K562 (cell line): ENCODE results near the gene CAAP1. TPM values are rescaled to one million over a fixed set of nuclear protein-coding genes. Genes with fewer than 3 reads are reported as not detected.

Experiments used
- ATAC-seq: fragments of 200-7000 bp; cut with Tn5 transposase; 3 replicates; pipeline ENCODE4 v1.9.1; 2020; ENCODE audit warnings: moderate library complexity
- BruUV-seq: library from RNA; stranded (reverse); fragments of 400-500 nt; replicated peaks from 2 replicates; lab custom pipeline; 2021; lab: Mats Ljungman, UMichigan
- CTCF ChIA-PET: fragments of 300-600 bp; formaldehyde crosslinking; extraction: SDS; loops from one replicate; lab custom pipeline; 2021; ENCODE audit warnings: low intra/inter-chr PET ratio; lab: Yijun Ruan, JAX
- POLR2A ChIA-PET: fragments of 300-600, 350-650 bp; sonication (Branson Sonifier 250); formaldehyde crosslinking; extraction: SDS; loops from one replicate; lab custom pipeline; 2021; ENCODE audit warnings: antibody characterized with exemption, inconsistent platforms; lab: Yijun Ruan, JAX
- DNase-seq, 4 experiments: peaks; one replicate each; pipeline versions ENCODE4 v3.0.0 to v3.0.0-alpha.2; 2011 to 2018; ENCODE audit warnings: low spot score in 3 of 4, mixed read lengths in 3 of 4; ENCODE audit errors: extremely low read depth in 1 of 4
- FAIRE-seq: peaks from 2 replicates; lab custom pipeline; 2011; peaks lifted over from hg19 to GRCh38; lab: Jason Lieb, UNC
- H2AFZ ChIP-seq: 2 replicates; pipeline ENCODE4 v1.6.0; 2011; ENCODE audit warnings: low read depth, low read length, control low read depth, inconsistent platforms
- H3K27ac ChIP-seq: fragments of 200-600 bp; 3 replicates; pipeline ENCODE4 v1.8.0; 2011; ENCODE audit warnings: low read depth, mild to moderate bottlenecking, control low read depth, inconsistent platforms, low read length, moderate library complexity, mixed read lengths; ENCODE audit errors: extremely low read depth
- H3K27me3 ChIP-seq, 2 experiments: fragments of 300-600 bp in 1 of 2; 2 replicates in 1 of 2; 3 replicates in 1 of 2; pipeline versions ENCODE4 v1.6.0 to v1.8.0; 2011; ENCODE audit warnings: inconsistent platforms in 2 of 2, low read length in 2 of 2, mild to moderate bottlenecking in 1 of 2, mixed read lengths in 1 of 2, moderate library complexity in 1 of 2; ENCODE audit not compliant: control insufficient read depth in 2 of 2, insufficient read depth in 2 of 2
- H3K36me3 ChIP-seq: fragments of 300-600 bp; 3 replicates; pipeline ENCODE4 v1.8.0; 2011; ENCODE audit warnings: mild to moderate bottlenecking, low read length, inconsistent platforms; ENCODE audit not compliant: control insufficient read depth, insufficient read depth
- H3K4me1 ChIP-seq, 2 experiments: fragments of 200-600 bp in 1 of 2; replicated peaks in 1 of 2; 2 replicates in 1 of 2; 3 replicates in 1 of 2; pipeline versions ENCODE4 v1.5.1 to v1.8.0; 2011; ENCODE audit warnings: inconsistent platforms in 2 of 2, low read length in 2 of 2, mild to moderate bottlenecking in 1 of 2, mixed read lengths in 1 of 2, moderate library complexity in 1 of 2; ENCODE audit not compliant: control insufficient read depth in 2 of 2, insufficient read depth in 2 of 2
- H3K4me2 ChIP-seq: 2 replicates; pipeline ENCODE4 v1.6.1; 2011; ENCODE audit warnings: low read length, control low read depth, inconsistent platforms, mixed read lengths; ENCODE audit not compliant: insufficient read depth
- H3K4me3 ChIP-seq: fragments of 200-600 bp; sonication (generic), shearing (Covaris generic); 2 replicates; pipeline ENCODE4 v1.5.1; 2016; ENCODE audit warnings: control low read depth, inconsistent platforms
- H3K79me2 ChIP-seq: fragments of 200-600 bp; 3 replicates; pipeline ENCODE4 v1.8.0; 2011; ENCODE audit warnings: low read length, inconsistent platforms; ENCODE audit not compliant: control insufficient read depth, insufficient read depth
- H3K9ac ChIP-seq, 2 experiments: 2 replicates each; pipeline versions ENCODE4 v1.6.0 to v1.6.1; 2011; ENCODE audit warnings: low read depth in 2 of 2, low read length in 2 of 2, control low read depth in 1 of 2, inconsistent platforms in 1 of 2, mild to moderate bottlenecking in 1 of 2, mixed read lengths in 1 of 2; ENCODE audit not compliant: insufficient read depth in 1 of 2
- H3K9me1 ChIP-seq: one replicate; pipeline ENCODE4 v1.6.0; 2011; ENCODE audit warnings: inconsistent platforms, mild to moderate bottlenecking, low read length, moderate library complexity; ENCODE audit not compliant: control insufficient read depth, insufficient read depth
- H3K9me3 ChIP-seq: replicated peaks from 2 replicates; pipeline ENCODE4 v1.5.1; 2011; ENCODE audit warnings: low read depth, low read length, inconsistent platforms; ENCODE audit not compliant: control insufficient read depth, insufficient read depth
- H4K20me1 ChIP-seq: replicated peaks from 2 replicates; pipeline ENCODE4 v1.6.1; 2011; ENCODE audit warnings: low read length, inconsistent platforms, mixed read lengths; ENCODE audit not compliant: control insufficient read depth, insufficient read depth
- HIVEP1 ChIP-seq: fragments of 250-450 bp; sonication (Bioruptor Pico); IDR thresholded peaks from 2 replicates; pipeline ENCODE4 v1.4.0; 2020; ENCODE audit warnings: mild to moderate bottlenecking
- MAFG ChIP-seq: fragments of 450-650 bp; conservative IDR thresholded peaks from 2 replicates; pipeline ENCODE4 v1.6.1; 2016; ENCODE audit warnings: missing genetic modification characterization, missing compliant biosample characterization
- MCM5 ChIP-seq: fragments of 450-650 bp; IDR thresholded peaks from 2 replicates; pipeline ENCODE4 v1.6.1; 2016; ENCODE audit warnings: low read depth
- MYC ChIP-seq, 2 experiments: fragments of 250-450 bp in 1 of 2; sonication (Bioruptor Pico) in 1 of 2; IDR thresholded peaks; 2 replicates each; pipeline versions ENCODE4 v1.5.1 to v1.6.1; 2012 to 2021; ENCODE audit warnings: low read depth in 2 of 2, borderline replicate concordance in 1 of 2, improper control_type of control experiment in 1 of 2, low read length in 1 of 2, mild to moderate bottlenecking in 1 of 2, moderate library complexity in 1 of 2
- RFX7 ChIP-seq: fragments of 250-450 bp; sonication (Bioruptor Pico); IDR thresholded peaks from 2 replicates; pipeline ENCODE4 v1.5.1; 2021; ENCODE audit warnings: mild to moderate bottlenecking
- RNF219 ChIP-seq: fragments of 250-450 bp; sonication (Bioruptor Pico); IDR thresholded peaks from 2 replicates; pipeline ENCODE4 v1.5.0; 2022; ENCODE audit warnings: mild to moderate bottlenecking
- ZBED1 ChIP-seq: IDR thresholded peaks from 2 replicates; pipeline ENCODE4 v1.6.1; 2014
- ZNF121 ChIP-seq: sonication (generic); formaldehyde crosslinking; conservative IDR thresholded peaks from 2 replicates; pipeline ENCODE4 v1.8.0; 2022; ENCODE audit warnings: missing genetic modification reagents
- ZNF146 ChIP-seq: IDR thresholded peaks from one replicate; pipeline ENCODE4 v1.6.1; 2018; ENCODE audit warnings: missing compliant biosample characterization; ENCODE audit not compliant: unreplicated experiment
- WGBS: fragments of 100-300 bp; shearing (Covaris generic); methylation state at CpG from one replicate; pipeline ENCODE4 v1.1.6; 2016; ENCODE audit warnings: low coverage, mixed read lengths; ENCODE audit not compliant: insufficient coverage; ENCODE audit errors: missing lambda C conversion rate; 5-methylcytosine and 5-hydroxymethylcytosine counted together
- in situ Hi-C: fragments of 300-500 bp; cut with MboI; formaldehyde crosslinking; loops from 4 replicates; pipeline ENCODE4 v1.15.0; 2018; ENCODE audit warnings: inconsistent platforms, mixed read lengths
- intact Hi-C: fragments of 100-400 bp; cut with micrococcal nuclease; formaldehyde crosslinking; loops from 2 replicates; pipeline ENCODE4 v1.14.2; 2022
- polyA plus RNA-seq, 8 experiments: library from polyadenylated mRNA; depleted of rRNA in 4 of 8; stranded (reverse) in 5 of 8; unstranded in 3 of 8; fragments of >200 nt; fragmentation: Nextera tagmentation in 2 of 8; fragmentation: Illumina TruSeq in 1 of 8; extraction: Ambion mirVana in 2 of 8; extraction: Trizol in 1 of 8; gene quantifications; 2 replicates each; pipeline versions ENCODE4 v1.2.1 to v1.2.3, GENCODE V29; 2011 to 2014; ENCODE audit warnings: inconsistent platforms in 1 of 8, missing spikeins in 1 of 8
- total RNA-seq, 7 experiments: library from RNA; depleted of rRNA in 6 of 7; stranded (reverse); fragments of >200 nt in 6 of 7; fragmentation: Illumina TruSeq in 2 of 7; extraction: Trizol in 2 of 7; gene quantifications; 2 replicates each; pipeline versions ENCODE4 v1.2.1 to v1.2.3, GENCODE V29; 2011 to 2021; ENCODE audit warnings: low replicate concordance in 1 of 7
- TF ChIP-seq, protein P1 (sequence below): sonication (generic); formaldehyde crosslinking; IDR thresholded peaks from 2 replicates; pipeline ENCODE4 v1.8.1; 2023; ENCODE audit warnings: mild to moderate bottlenecking, missing genetic modification reagents
- TF ChIP-seq, protein P2 (sequence below): fragments of 450-650 bp; IDR thresholded peaks from 2 replicates; pipeline ENCODE4 v1.6.1; 2017; ENCODE audit warnings: antibody characterized with exemption, mild to moderate bottlenecking
- TF ChIP-seq, protein P3 (sequence below): sonication (generic); formaldehyde crosslinking; IDR thresholded peaks from 2 replicates; pipeline ENCODE4 v1.8.0; 2023; ENCODE audit warnings: mild to moderate bottlenecking, missing genetic modification reagents

CAAP1 gene
- total and polyA plus RNA-seq, 9 of the 15 experiments (the other 6 are each of a cell fraction or from before 2014, with no cell fraction given) = 8.9 to 17.4 (median 15.3) TPM

DNA sequence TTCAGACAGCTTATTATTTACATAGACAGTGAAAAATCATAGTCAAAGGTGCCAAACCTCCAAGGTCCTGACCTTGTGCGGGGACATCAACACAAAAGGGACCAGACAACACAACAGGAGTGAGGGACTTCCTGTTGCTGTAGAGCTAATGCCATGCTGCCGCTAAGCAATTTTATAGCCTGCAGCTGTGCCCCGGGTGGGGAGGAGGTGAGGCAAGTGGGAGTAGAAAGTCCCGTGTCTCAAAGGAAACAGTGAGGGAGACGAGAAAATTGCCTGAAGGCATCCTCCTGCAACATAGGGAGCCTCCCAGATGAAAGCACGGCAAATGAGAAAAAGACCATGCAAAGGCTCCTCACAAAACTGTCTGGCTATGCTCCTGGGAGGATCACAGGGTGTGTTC, 58.8 kb downstream of the CAAP1 start:
- no peaks in the 10 kb centered on the region for H4K20me1 ChIP-seq
- ChIA-PET POLR2A (no interaction called here), CTCF (interaction anchor here (0.6 kb wide), 1 partner anchor 150 kb away, joined by 3 read pairs; no protein-coding TSS in a partner anchor)
- no peaks in the 10 kb centered on the region for H3K79me2 ChIP-seq
- in situ Hi-C loops (no loop called here), intact Hi-C loops (no loop called here)
- no peak for DNase-seq
- no peak overlapping the region for H3K9ac ChIP-seq
- no peaks in the 10 kb centered on the region for H3K9me3 ChIP-seq
- no peak overlapping the region for H2AFZ ChIP-seq
- no peak for FAIRE-seq
- no peak for ATAC-seq
- no peak overlapping the region for H3K4me3 ChIP-seq
- no TSS peak for BruUV-seq
- WGBS = 58% methylated on average over 2 of the region's 6 CpGs
- H3K4me2 ChIP-seq = no peak overlapping the region
- no peaks in the 10 kb centered on the region for H3K4me1 ChIP-seq
- H3K27me3 ChIP-seq = no peaks in the 10 kb centered on the region
- no peaks in the 10 kb centered on the region for H3K9me1 ChIP-seq
- H3K27ac ChIP-seq = no peak overlapping the region
- H3K36me3 ChIP-seq = no peaks in the 10 kb centered on the region
- TF ChIP-seq RFX7 (CRISPR knock-in tag) = no peak
- TF ChIP-seq MCM5 = no peak
- TF ChIP-seq RNF219 = no peak
- TF ChIP-seq, protein P1, sequence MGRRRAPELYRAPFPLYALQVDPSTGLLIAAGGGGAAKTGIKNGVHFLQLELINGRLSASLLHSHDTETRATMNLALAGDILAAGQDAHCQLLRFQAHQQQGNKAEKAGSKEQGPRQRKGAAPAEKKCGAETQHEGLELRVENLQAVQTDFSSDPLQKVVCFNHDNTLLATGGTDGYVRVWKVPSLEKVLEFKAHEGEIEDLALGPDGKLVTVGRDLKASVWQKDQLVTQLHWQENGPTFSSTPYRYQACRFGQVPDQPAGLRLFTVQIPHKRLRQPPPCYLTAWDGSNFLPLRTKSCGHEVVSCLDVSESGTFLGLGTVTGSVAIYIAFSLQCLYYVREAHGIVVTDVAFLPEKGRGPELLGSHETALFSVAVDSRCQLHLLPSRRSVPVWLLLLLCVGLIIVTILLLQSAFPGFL = no peak
- TF ChIP-seq, protein P2, sequence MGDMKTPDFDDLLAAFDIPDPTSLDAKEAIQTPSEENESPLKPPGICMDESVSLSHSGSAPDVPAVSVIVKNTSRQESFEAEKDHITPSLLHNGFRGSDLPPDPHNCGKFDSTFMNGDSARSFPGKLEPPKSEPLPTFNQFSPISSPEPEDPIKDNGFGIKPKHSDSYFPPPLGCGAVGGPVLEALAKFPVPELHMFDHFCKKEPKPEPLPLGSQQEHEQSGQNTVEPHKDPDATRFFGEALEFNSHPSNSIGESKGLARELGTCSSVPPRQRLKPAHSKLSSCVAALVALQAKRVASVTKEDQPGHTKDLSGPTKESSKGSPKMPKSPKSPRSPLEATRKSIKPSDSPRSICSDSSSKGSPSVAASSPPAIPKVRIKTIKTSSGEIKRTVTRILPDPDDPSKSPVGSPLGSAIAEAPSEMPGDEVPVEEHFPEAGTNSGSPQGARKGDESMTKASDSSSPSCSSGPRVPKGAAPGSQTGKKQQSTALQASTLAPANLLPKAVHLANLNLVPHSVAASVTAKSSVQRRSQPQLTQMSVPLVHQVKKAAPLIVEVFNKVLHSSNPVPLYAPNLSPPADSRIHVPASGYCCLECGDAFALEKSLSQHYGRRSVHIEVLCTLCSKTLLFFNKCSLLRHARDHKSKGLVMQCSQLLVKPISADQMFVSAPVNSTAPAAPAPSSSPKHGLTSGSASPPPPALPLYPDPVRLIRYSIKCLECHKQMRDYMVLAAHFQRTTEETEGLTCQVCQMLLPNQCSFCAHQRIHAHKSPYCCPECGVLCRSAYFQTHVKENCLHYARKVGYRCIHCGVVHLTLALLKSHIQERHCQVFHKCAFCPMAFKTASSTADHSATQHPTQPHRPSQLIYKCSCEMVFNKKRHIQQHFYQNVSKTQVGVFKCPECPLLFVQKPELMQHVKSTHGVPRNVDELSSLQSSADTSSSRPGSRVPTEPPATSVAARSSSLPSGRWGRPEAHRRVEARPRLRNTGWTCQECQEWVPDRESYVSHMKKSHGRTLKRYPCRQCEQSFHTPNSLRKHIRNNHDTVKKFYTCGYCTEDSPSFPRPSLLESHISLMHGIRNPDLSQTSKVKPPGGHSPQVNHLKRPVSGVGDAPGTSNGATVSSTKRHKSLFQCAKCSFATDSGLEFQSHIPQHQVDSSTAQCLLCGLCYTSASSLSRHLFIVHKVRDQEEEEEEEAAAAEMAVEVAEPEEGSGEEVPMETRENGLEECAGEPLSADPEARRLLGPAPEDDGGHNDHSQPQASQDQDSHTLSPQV = no peak
- TF ChIP-seq ZNF146 = no peak
- TF ChIP-seq, protein P3, sequence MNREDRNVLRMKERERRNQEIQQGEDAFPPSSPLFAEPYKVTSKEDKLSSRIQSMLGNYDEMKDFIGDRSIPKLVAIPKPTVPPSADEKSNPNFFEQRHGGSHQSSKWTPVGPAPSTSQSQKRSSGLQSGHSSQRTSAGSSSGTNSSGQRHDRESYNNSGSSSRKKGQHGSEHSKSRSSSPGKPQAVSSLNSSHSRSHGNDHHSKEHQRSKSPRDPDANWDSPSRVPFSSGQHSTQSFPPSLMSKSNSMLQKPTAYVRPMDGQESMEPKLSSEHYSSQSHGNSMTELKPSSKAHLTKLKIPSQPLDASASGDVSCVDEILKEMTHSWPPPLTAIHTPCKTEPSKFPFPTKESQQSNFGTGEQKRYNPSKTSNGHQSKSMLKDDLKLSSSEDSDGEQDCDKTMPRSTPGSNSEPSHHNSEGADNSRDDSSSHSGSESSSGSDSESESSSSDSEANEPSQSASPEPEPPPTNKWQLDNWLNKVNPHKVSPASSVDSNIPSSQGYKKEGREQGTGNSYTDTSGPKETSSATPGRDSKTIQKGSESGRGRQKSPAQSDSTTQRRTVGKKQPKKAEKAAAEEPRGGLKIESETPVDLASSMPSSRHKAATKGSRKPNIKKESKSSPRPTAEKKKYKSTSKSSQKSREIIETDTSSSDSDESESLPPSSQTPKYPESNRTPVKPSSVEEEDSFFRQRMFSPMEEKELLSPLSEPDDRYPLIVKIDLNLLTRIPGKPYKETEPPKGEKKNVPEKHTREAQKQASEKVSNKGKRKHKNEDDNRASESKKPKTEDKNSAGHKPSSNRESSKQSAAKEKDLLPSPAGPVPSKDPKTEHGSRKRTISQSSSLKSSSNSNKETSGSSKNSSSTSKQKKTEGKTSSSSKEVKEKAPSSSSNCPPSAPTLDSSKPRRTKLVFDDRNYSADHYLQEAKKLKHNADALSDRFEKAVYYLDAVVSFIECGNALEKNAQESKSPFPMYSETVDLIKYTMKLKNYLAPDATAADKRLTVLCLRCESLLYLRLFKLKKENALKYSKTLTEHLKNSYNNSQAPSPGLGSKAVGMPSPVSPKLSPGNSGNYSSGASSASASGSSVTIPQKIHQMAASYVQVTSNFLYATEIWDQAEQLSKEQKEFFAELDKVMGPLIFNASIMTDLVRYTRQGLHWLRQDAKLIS (CRISPR knock-in tag) = no peak
- no peak for TF ChIP-seq ZNF121 (CRISPR knock-in tag)
- TF ChIP-seq MAFG (tag) = no peak
- TF ChIP-seq HIVEP1 = no peak
- TF ChIP-seq ZBED1 = no peak
- TF ChIP-seq MYC (IDR thresholded peaks at IDR 0.05; ENCODE audit: low read depth, low read length) = no peak
- TF ChIP-seq MYC (CRISPR knock-in tag; IDR thresholded peaks at IDR 0.05; ENCODE audit: borderline replicate concordance, low read depth) = no peak
